ENCODE results near the gene KRTAP3-1. TPM values are rescaled to one million over a fixed set of nuclear protein-coding genes. Genes with fewer than 3 reads are reported as not detected.

Gene KRTAP3-1
- total RNA-seq, 1 donor from 2014 or later, result not detected

DNA sequence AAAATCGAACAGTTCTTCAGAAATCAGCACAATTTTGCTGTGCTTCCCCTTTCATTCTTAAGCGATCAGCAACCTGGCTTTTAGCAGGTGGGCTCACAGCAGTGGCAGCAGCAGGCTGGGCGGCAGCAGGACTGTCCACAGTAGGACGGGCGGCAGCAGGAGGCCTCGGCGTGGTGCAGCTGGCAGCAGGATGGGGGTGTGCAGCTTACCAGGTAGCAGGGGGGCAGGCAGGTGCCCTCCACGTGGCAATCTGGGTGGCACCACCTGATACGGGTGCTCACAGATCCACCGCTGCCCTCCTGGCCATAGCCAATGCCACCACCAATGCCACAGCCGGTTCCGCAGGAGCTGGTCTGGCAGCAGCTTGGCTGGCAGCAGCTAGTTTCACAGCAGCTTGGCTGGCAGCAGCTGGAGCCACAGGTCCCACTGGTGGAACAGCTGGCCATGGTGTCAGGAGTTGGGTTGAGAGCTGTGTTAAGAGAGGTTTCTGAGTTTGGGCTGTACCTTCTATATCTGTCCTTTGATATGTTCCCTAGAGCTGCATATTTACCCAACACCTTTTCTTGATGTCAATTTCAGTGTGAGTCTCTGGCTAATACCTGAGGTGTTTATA, 20.8 kb upstream of the KRTAP3-1 start, which contains the start of gene KRTAP1-4:
KRTAP1-4 (minus strand) TSS at position 563 of the 613 bp plus-strand sequence; CDS start at position 446, 117 bp downstream.
- H3K4me3 Mint-ChIP-seq, result no peak within 1 kb of the TSS
- H3K27me3 Mint-ChIP-seq, result no peaks in the 10 kb centered on the region
- no peaks in the 10 kb centered on the region for H3K4me1 Mint-ChIP-seq (ENCODE audit: unreplicated experiment)
- TF ChIP-seq, protein P1, sequence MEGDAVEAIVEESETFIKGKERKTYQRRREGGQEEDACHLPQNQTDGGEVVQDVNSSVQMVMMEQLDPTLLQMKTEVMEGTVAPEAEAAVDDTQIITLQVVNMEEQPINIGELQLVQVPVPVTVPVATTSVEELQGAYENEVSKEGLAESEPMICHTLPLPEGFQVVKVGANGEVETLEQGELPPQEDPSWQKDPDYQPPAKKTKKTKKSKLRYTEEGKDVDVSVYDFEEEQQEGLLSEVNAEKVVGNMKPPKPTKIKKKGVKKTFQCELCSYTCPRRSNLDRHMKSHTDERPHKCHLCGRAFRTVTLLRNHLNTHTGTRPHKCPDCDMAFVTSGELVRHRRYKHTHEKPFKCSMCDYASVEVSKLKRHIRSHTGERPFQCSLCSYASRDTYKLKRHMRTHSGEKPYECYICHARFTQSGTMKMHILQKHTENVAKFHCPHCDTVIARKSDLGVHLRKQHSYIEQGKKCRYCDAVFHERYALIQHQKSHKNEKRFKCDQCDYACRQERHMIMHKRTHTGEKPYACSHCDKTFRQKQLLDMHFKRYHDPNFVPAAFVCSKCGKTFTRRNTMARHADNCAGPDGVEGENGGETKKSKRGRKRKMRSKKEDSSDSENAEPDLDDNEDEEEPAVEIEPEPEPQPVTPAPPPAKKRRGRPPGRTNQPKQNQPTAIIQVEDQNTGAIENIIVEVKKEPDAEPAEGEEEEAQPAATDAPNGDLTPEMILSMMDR (conservative IDR thresholded peaks at IDR 0.05), result no peak
- H3K36me3 Mint-ChIP-seq, result no peaks in the 10 kb centered on the region
- H3K9me3 Mint-ChIP-seq, result no peaks in the 10 kb centered on the region
- no peak within 1 kb of the TSS for H3K27ac Mint-ChIP-seq
- no peak for DNase-seq (ENCODE audit: extremely low spot score, unreplicated experiment)

DNA sequence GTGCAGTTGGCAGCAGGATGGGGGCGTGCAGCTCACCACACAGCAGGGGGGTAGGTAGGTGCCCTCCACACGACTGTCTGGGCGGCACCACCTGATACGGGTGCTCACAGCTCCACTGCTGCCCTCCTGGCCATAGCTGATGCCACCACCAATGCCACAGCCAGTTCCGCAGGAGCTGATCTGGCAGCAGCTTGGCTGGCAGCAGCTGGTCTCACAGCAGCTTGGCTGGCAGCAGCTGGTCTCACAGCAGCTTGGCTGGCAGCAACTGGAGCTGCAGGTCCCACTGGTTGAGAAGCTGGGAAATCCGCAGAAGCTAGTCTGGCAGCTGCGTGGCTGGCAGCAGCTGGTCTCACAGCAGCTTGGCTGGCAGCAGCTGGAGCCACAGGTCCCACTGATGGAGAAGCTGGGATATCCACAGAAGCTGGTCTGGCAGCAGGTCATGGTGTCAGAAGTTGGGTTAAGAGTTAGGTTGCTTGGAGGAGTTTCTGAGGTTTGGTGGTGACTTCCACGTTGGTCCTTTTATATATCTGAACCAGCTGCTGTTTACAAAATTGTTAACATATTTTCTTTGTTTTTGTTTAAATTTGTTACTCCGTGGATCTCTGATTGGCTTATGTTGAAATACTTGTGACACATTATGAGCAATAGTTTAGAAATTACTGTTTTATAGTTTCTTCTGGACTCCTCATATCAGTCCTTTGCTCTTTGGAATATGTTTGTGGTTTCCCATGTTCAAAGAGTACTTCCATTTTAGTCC, 18.0 kb upstream of the KRTAP3-1 start, which contains the start of gene KRTAP1-5:
KRTAP1-5 (minus strand) TSS at position 494 of the 757 bp plus-strand sequence; CDS start at position 441, 53 bp downstream.
- no peak for DNase-seq (ENCODE audit: extremely low spot score, unreplicated experiment)
- no peak within 1 kb of the TSS for H3K27ac Mint-ChIP-seq
- TF ChIP-seq, protein P1 (conservative IDR thresholded peaks at IDR 0.05), result no peak
- H3K27me3 Mint-ChIP-seq, result no peaks in the 10 kb centered on the region
- H3K36me3 Mint-ChIP-seq, result peaks cover 3% of the 10 kb centered on the region
- no peak within 1 kb of the TSS for H3K4me3 Mint-ChIP-seq
- no peaks in the 10 kb centered on the region for H3K9me3 Mint-ChIP-seq
- no peaks in the 10 kb centered on the region for H3K4me1 Mint-ChIP-seq (ENCODE audit: unreplicated experiment)

DNA sequence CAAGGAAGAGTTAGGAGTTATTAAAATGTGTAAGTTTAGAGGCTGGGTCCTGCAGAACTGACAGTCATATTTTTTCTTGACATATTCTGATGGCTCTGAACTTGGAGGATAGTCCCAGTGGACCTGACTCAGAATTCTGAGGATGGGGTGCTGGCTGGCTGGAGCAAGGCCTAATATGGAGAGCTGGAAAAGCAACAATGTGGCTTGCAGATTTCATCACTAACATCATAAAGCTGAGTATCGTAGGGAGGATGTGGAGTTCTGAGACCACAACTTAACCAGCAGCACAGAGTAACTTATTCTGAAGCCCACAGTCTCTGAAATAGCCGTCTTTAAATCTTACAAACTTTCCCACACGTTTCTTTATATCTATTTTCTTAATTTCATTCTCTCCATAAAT, 15.8 kb upstream of the KRTAP3-1 start:
- Mint-ChIP-seq H3K4me1 (ENCODE audit: unreplicated experiment) (no peaks in the 10 kb centered on the region), H3K27me3 (no peaks in the 10 kb centered on the region), H3K27ac (no peak overlapping the region), H3K36me3 (peaks cover 3% of the 10 kb centered on the region), H3K4me3 (no peak overlapping the region), H3K9me3 (no peaks in the 10 kb centered on the region)
- TF ChIP-seq, protein P1 (conservative IDR thresholded peaks at IDR 0.05), result no peak
- DNase-seq (ENCODE audit: extremely low spot score, unreplicated experiment), result no peak

DNA sequence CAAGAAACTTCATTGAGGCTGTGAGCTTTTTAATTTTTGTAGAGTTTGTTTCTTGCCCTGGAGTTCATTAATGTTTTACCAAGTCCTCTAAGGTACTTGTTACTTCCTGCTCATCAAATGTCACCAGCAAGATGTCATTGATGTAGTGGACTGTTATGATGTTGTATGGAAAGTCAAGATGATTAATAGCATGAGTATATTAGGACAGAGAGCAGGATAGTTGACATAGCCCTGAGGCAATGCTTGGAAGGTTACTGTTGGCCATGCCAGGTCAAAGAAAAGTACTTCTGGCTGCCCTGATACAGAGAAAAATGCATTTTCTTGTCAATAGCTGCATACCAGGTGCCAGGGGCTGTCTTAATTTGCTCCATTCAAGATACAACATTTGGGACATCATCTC, 11.4 kb upstream of the KRTAP3-1 start:
- H3K4me1 Mint-ChIP-seq (ENCODE audit: unreplicated experiment), result no peaks in the 10 kb centered on the region
- H3K36me3 Mint-ChIP-seq, result peaks cover 3% of the 10 kb centered on the region
- H3K27ac Mint-ChIP-seq, result no peak overlapping the region
- H3K27me3 Mint-ChIP-seq, result no peaks in the 10 kb centered on the region
- TF ChIP-seq, protein P1 (conservative IDR thresholded peaks at IDR 0.05), result no peak
- H3K4me3 Mint-ChIP-seq, result no peak overlapping the region
- H3K9me3 Mint-ChIP-seq, result no peaks in the 10 kb centered on the region
- no peak for DNase-seq (ENCODE audit: extremely low spot score, unreplicated experiment)

DNA sequence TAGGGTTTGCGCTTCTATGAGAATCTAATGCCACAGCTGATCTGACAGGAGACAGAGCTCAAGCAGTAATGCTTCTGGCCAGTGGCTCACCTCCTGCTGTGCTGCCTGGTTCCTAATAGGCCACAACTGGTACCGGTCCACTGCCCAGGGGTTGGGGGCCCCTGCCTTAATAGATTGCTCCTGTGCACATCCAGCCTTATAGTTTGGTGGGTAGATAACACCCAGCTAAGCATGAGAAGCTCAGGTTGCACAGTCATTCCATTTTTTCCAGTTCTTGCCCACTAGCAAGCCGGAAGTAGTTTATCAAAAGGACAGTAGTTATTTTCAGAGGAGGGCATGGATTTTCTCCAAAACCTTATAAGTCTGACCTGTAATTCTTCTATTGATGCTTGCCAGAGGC, 10.5 kb upstream of the KRTAP3-1 start:
- Mint-ChIP-seq H3K27me3 (no peaks in the 10 kb centered on the region), H3K4me1 (ENCODE audit: unreplicated experiment) (no peaks in the 10 kb centered on the region), H3K27ac (no peak overlapping the region), H3K9me3 (no peaks in the 10 kb centered on the region), H3K36me3 (peaks cover 3% of the 10 kb centered on the region), H3K4me3 (no peak overlapping the region)
- TF ChIP-seq, protein P1 (conservative IDR thresholded peaks at IDR 0.05), result no peak
- DNase-seq (ENCODE audit: extremely low spot score, unreplicated experiment), result no peak

All from type B pancreatic cell (in vitro differentiated cells).